GM12878 (cell line): Measurements from ENCODE around the gene DNAJC27. TPM values are rescaled to one million over a fixed set of nuclear protein-coding genes. Genes with fewer than 3 reads are reported as not detected.

Experiments used
- ATAC-seq: fragments of 200-7000 bp; cut with Tn5 transposase; 3 replicates; pipeline ENCODE4 v1.9.1; 2020; ENCODE audit warnings: mild to moderate bottlenecking, moderate library complexity
- BruUV-seq: library from RNA; stranded (reverse); fragments of 400-500 nt; replicated peaks from 2 replicates; lab custom pipeline; 2021; lab: Mats Ljungman, UMichigan
- CTCF ChIA-PET: fragments of 300-600 bp; sonication (Branson Sonifier 250); formaldehyde crosslinking; extraction: SDS; loops from one replicate; lab custom pipeline; 2021; ENCODE audit warnings: inconsistent platforms; lab: Yijun Ruan, JAX
- POLR2A ChIA-PET: fragments of 350-600 bp; formaldehyde crosslinking; extraction: SDS; loops from one replicate; lab custom pipeline; 2021; ENCODE audit warnings: inconsistent platforms; lab: Charles Lee
- RAD21 ChIA-PET: fragments of 300-600 bp; sonication (Branson Sonifier 250); formaldehyde crosslinking; loops from one replicate; lab custom pipeline; 2023; ENCODE audit warnings: antibody characterized with exemption; ENCODE audit not compliant: unreplicated experiment; lab: Charles Lee
- SMC1A ChIA-PET: fragments of 300-600 bp; sonication (Branson Sonifier 250); formaldehyde crosslinking; loops from one replicate; lab custom pipeline; 2023; ENCODE audit not compliant: unreplicated experiment, uncharacterized antibody; lab: Charles Lee
- DNase-seq: peaks from one replicate; pipeline ENCODE4 v3.0.0-alpha.2; 2011; ENCODE audit warnings: low read depth, low spot score
- FAIRE-seq: peaks from 3 replicates; lab custom pipeline; 2011; peaks lifted over from hg19 to GRCh38; lab: Jason Lieb, UNC
- H2AFZ ChIP-seq: 2 replicates; pipeline ENCODE4 v1.6.0; 2011; ENCODE audit warnings: low read depth, low read length, control low read depth; ENCODE audit not compliant: control insufficient read depth
- H3K27ac ChIP-seq: 2 replicates; pipeline ENCODE4 v1.5.1; 2011; ENCODE audit warnings: control low read depth; ENCODE audit not compliant: control insufficient read depth, insufficient read depth
- H3K27me3 ChIP-seq, 2 experiments: replicated peaks in 1 of 2; 2 replicates each; pipeline versions ENCODE4 v1.6.0 to v1.6.1; 2011; ENCODE audit warnings: low read length in 1 of 2; ENCODE audit not compliant: control insufficient read depth in 2 of 2, insufficient read depth in 2 of 2
- H3K36me3 ChIP-seq, 2 experiments: 2 replicates each; pipeline ENCODE4 v1.5.1; 2011; ENCODE audit warnings: low read length in 1 of 2; ENCODE audit not compliant: control insufficient read depth in 2 of 2, insufficient read depth in 2 of 2
- H3K4me1 ChIP-seq: 2 replicates; pipeline ENCODE4 v1.6.1; 2011; ENCODE audit warnings: mild to moderate bottlenecking, low read length, moderate library complexity, mixed read lengths; ENCODE audit not compliant: control insufficient read depth, insufficient read depth
- H3K4me2 ChIP-seq: 2 replicates; pipeline ENCODE4 v1.6.0; 2011; ENCODE audit warnings: control low read depth; ENCODE audit not compliant: control insufficient read depth, insufficient read depth
- H3K4me3 ChIP-seq: fragments of 200-600 bp; sonication (generic); 2 replicates; pipeline ENCODE4 v1.5.1; 2016
- H3K79me2 ChIP-seq: 2 replicates; pipeline ENCODE4 v1.6.0; 2011; ENCODE audit warnings: low read length; ENCODE audit not compliant: control insufficient read depth, insufficient read depth
- H3K9ac ChIP-seq: 2 replicates; pipeline ENCODE4 v1.8.0; 2011; ENCODE audit warnings: low read length, control low read depth, mixed read lengths; ENCODE audit not compliant: control insufficient read depth, insufficient read depth
- H3K9me3 ChIP-seq: replicated peaks from 3 replicates; pipeline ENCODE4 v1.5.1; 2011; ENCODE audit warnings: mild to moderate bottlenecking, low read length; ENCODE audit not compliant: control insufficient read depth, insufficient read depth
- H4K20me1 ChIP-seq: 2 replicates; pipeline ENCODE4 v1.6.0; 2011; ENCODE audit not compliant: control insufficient read depth, insufficient read depth
- CBX3 ChIP-seq: fragments of 200-600 bp; sonication (generic); IDR thresholded peaks from 2 replicates; pipeline ENCODE4 v1.6.1; 2016; ENCODE audit warnings: low read depth, borderline replicate concordance
- CREM ChIP-seq: IDR thresholded peaks from 2 replicates; pipeline ENCODE4 v1.6.1; 2014; ENCODE audit warnings: antibody characterized with exemption, low read depth
- MTA3 ChIP-seq: IDR thresholded peaks from 2 replicates; pipeline ENCODE4 v1.6.1; 2012; ENCODE audit warnings: low read length, inconsistent platforms, borderline replicate concordance
- NFIC ChIP-seq: IDR thresholded peaks from 2 replicates; pipeline ENCODE4 v1.6.1; 2012; ENCODE audit warnings: low read depth, mild to moderate bottlenecking, inconsistent platforms, low read length, moderate library complexity
- WGBS: methylation state at CpG from one replicate; pipeline ENCODE4 v1.1.6; 2016; ENCODE audit warnings: low lambda C conversion rate; ENCODE audit not compliant: insufficient replicate concordance, insufficient coverage; ENCODE audit errors: missing lambda C conversion rate; 5-methylcytosine and 5-hydroxymethylcytosine counted together
- in situ Hi-C: fragments of 300-500 bp; cut with MboI; formaldehyde crosslinking; loops from 9 replicates; pipeline ENCODE4 v1.14.3; 2018; ENCODE audit warnings: mixed read lengths
- intact Hi-C: fragments of 100-400 bp; cut with micrococcal nuclease; formaldehyde crosslinking; loops from one replicate; pipeline ENCODE4 v1.14.2; 2022; ENCODE audit not compliant: unreplicated experiment
- polyA plus RNA-seq, 11 experiments: library from polyadenylated mRNA; depleted of rRNA in 4 of 11; unstranded in 6 of 11; stranded (reverse) in 5 of 11; fragments of >200 nt; fragmentation: Nextera tagmentation in 4 of 11; fragmentation: Illumina TruSeq in 1 of 11; extraction: Ambion mirVana in 4 of 11; extraction: Trizol in 1 of 11; gene quantifications; 1 replicate in 1 of 11; 2 replicates in 10 of 11; pipeline versions ENCODE4 v1.2.1 to v1.2.3, GENCODE V29; 2011 to 2016; ENCODE audit warnings: inconsistent platforms in 2 of 11, missing spikeins in 2 of 11, low read depth in 1 of 11
- total RNA-seq, 4 experiments: library from RNA; depleted of rRNA in 3 of 4; stranded (reverse); fragments of >200 nt in 3 of 4; fragmentation: Illumina TruSeq in 1 of 4; extraction: Trizol in 1 of 4; gene quantifications; 2 replicates each; pipeline versions ENCODE4 v1.2.1 to v1.2.3, GENCODE V29; 2013 to 2021
- TF ChIP-seq, protein P1 (sequence below): IDR thresholded peaks from 2 replicates; pipeline ENCODE4 v1.6.1; 2011; ENCODE audit warnings: low read depth, low read length, improper control_type of control experiment, borderline replicate concordance
- TF ChIP-seq, protein P2 (sequence below): fragments of 450-650 bp; IDR thresholded peaks from 2 replicates; pipeline ENCODE4 v1.6.1; 2016; ENCODE audit warnings: mild to moderate bottlenecking, moderate library complexity, borderline replicate concordance
- TF ChIP-seq, protein P3 (sequence below): IDR thresholded peaks from 2 replicates; pipeline ENCODE4 v1.6.1; 2012; ENCODE audit warnings: low read depth, low read length, improper control_type of control experiment

Gene DNAJC27
- total and polyA plus RNA-seq, 10 of the 15 experiments (the other 5 are each of a cell fraction or from before 2014, with no cell fraction given) = 0.95 to 9.6 (median 3.7) TPM

DNA sequence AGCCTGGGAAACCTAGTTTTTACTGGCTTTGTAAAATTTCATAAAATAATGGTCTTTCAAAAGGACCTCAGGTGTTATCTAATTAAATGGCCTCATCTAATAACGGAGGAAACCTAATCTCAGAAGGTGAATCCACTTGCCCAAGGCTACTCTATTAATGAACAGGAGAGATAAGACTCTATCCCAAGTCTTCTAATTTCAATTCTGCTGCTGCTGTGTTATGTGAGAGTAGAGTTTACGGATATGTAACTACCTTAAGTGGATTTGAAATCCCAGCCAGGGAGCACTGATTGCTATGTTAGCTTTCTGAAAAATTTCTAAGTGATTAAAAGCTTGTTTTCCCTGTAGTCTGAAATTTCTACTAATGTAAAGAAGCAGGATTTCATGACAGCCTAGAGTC lies 34.5 kb downstream of the DNAJC27 start:
- H3K79me2 ChIP-seq = no peaks in the 10 kb centered on the region
- intact Hi-C loops = no loop called here
- no peak overlapping the region for H3K4me2 ChIP-seq
- no peak overlapping the region for H2AFZ ChIP-seq
- H3K4me1 ChIP-seq = no peaks in the 10 kb centered on the region
- ATAC-seq = no peak
- in situ Hi-C loops = no loop called here
- TF ChIP-seq, protein P1, sequence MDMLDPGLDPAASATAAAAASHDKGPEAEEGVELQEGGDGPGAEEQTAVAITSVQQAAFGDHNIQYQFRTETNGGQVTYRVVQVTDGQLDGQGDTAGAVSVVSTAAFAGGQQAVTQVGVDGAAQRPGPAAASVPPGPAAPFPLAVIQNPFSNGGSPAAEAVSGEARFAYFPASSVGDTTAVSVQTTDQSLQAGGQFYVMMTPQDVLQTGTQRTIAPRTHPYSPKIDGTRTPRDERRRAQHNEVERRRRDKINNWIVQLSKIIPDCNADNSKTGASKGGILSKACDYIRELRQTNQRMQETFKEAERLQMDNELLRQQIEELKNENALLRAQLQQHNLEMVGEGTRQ = no peak
- TF ChIP-seq MTA3 = no peak
- TF ChIP-seq, protein P2, sequence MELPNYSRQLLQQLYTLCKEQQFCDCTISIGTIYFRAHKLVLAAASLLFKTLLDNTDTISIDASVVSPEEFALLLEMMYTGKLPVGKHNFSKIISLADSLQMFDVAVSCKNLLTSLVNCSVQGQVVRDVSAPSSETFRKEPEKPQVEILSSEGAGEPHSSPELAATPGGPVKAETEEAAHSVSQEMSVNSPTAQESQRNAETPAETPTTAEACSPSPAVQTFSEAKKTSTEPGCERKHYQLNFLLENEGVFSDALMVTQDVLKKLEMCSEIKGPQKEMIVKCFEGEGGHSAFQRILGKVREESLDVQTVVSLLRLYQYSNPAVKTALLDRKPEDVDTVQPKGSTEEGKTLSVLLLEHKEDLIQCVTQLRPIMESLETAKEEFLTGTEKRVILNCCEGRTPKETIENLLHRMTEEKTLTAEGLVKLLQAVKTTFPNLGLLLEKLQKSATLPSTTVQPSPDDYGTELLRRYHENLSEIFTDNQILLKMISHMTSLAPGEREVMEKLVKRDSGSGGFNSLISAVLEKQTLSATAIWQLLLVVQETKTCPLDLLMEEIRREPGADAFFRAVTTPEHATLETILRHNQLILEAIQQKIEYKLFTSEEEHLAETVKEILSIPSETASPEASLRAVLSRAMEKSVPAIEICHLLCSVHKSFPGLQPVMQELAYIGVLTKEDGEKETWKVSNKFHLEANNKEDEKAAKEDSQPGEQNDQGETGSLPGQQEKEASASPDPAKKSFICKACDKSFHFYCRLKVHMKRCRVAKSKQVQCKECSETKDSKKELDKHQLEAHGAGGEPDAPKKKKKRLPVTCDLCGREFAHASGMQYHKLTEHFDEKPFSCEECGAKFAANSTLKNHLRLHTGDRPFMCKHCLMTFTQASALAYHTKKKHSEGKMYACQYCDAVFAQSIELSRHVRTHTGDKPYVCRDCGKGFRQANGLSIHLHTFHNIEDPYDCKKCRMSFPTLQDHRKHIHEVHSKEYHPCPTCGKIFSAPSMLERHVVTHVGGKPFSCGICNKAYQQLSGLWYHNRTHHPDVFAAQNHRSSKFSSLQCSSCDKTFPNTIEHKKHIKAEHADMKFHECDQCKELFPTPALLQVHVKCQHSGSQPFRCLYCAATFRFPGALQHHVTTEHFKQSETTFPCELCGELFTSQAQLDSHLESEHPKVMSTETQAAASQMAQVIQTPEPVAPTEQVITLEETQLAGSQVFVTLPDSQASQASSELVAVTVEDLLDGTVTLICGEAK = no peak
- TF ChIP-seq CBX3 = no peak
- no peak for TF ChIP-seq CREM
- TF ChIP-seq, protein P3, sequence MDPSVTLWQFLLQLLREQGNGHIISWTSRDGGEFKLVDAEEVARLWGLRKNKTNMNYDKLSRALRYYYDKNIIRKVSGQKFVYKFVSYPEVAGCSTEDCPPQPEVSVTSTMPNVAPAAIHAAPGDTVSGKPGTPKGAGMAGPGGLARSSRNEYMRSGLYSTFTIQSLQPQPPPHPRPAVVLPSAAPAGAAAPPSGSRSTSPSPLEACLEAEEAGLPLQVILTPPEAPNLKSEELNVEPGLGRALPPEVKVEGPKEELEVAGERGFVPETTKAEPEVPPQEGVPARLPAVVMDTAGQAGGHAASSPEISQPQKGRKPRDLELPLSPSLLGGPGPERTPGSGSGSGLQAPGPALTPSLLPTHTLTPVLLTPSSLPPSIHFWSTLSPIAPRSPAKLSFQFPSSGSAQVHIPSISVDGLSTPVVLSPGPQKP = no peak
- no peak for TF ChIP-seq NFIC
- no TSS peak for BruUV-seq
- H3K9me3 ChIP-seq = no peaks in the 10 kb centered on the region
- H3K4me3 ChIP-seq = no peak overlapping the region
- H3K27me3 ChIP-seq = no peaks in the 10 kb centered on the region
- no peak overlapping the region for H3K27ac ChIP-seq
- H3K36me3 ChIP-seq = no peaks in the 10 kb centered on the region
- ChIA-PET POLR2A (interaction anchor here (0.7 kb wide), 1 partner anchor 230 kb away, joined by 3 read pairs; no protein-coding TSS in a partner anchor), SMC1A (no interaction called here), RAD21 (no interaction called here), CTCF (no interaction called here)
- no peak for DNase-seq
- no peak for FAIRE-seq
- no peaks in the 10 kb centered on the region for H4K20me1 ChIP-seq
- H3K9ac ChIP-seq = no peak overlapping the region
- 68% methylated on average over 2 of the region's 2 CpGs for WGBS
